Hematopoietic multipotent progenitor cell treated with erythropoietin and hydrocortisone succinate and interleukin-3 and kit ligand, for 17 days (in vitro differentiated cells): ENCODE measurements around the gene SEZ6L2.
"Not testable (repeated sequence)": the region's sequence is repeated elsewhere in the genome, so short reads cannot be mapped to it uniquely, and the experiment has no call there.

Experiments used
- DNase-seq: peaks from one replicate; pipeline ENCODE4 v3.0.0-alpha.2; 2015; ENCODE audit warnings: low spot score

The SEZ6L2 gene

GRCh38 chr16:29899516-29900101 lies at the start of gene SEZ6L2:
SEZ6L2 (minus strand) TSS chr16:29899550; CDS start chr16:29899019, 531 bp downstream.
- no peak for DNase-seq

GRCh38 chr16:29947897-29948296 lies 48.5 kb upstream of the SEZ6L2 start:
- DNase-seq = no peak

DNA sequence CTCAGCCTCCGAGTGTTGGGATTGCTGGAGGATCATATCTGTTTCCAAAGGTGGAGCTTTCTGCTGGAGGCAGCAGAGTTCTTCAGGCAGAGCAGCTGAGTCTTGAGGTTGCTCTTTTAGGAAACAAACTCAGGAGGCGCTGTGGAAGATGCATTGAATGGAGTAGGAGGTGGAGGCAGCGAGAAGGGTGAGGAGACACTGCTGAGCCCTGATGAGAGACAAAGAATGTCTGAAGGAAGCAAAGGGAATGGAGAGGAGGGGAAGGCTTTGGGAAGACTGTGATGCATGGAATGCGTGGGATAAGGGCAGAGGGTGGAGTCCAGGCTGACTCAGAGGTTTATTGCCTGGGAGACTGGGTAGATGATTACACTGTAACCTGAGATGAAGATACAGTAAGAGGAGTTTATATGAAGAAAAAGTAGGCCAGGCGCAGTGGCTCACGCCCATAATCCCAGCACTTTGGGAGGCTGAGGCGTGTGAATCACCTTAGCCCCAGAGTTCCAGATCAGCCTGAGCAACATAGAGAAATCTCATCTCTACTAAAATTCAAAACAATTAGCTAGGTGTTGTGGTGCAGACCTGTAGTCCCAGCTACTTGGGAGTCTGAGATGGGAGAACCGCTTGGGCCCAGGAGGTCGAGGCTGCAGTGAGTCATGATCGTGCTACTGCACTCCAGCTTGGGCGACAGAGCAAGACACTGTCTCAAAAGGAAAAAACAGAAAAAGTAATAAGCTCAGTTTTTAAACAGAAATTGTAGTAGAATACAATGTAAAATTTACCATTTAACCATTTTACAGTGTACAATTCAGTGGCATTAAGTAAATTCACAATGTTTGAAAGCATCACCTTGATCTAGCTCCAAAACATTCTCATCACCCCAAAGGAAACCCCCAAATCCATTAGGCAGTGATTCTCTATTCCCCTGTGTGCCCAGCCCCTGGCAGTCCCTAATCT lies 44.8 kb upstream of the SEZ6L2 start:
- DNase-seq = no peak

DNA sequence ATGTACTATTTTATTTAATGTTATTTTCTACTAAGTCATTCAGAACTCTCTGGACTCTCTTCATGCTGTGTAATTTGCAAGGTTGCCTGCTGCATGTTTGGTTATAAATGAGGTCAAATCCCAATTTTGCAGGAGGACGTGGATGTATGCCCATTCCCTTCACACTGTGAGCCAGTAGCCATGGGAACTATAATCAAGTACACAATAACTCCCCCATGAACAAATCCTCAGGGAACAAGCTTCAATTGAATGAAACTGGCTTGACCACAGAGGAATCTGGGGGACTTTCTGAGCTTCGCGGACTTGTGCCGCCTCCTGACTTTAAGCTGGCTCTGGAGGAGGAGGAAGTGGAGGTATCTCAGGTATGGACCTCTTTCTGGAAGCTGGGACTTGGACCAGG lies 41.3 kb upstream of the SEZ6L2 start:
- DNase-seq = no peak

DNA sequence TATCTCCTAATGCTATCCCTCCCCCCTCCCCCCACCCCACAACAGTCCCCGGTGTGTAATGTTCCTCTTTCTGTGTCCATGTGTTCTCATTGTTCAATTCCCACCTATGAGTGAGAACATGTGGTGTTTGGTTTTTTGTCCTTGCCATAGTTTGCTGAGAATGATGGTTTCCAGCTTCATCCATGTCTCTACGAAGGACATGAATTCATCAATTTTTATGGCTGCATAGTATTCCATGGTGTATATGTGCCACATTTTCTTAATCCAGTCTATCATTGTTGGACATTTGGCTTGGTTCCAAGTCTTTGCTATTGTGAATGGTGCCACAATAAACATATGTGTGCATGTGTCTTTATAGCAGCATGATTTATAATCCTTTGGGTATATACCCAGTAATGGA lies 32.4 kb upstream of the SEZ6L2 start:
- not testable (repeated sequence) for DNase-seq

- DNase-seq = no peak
Observed at GRCh38 chr16:29927070-29927905, 27.9 kb upstream of the SEZ6L2 start.

GRCh38 chr16:29926711-29927052 lies 27.3 kb upstream of the SEZ6L2 start:
- DNase-seq = no peak

DNA sequence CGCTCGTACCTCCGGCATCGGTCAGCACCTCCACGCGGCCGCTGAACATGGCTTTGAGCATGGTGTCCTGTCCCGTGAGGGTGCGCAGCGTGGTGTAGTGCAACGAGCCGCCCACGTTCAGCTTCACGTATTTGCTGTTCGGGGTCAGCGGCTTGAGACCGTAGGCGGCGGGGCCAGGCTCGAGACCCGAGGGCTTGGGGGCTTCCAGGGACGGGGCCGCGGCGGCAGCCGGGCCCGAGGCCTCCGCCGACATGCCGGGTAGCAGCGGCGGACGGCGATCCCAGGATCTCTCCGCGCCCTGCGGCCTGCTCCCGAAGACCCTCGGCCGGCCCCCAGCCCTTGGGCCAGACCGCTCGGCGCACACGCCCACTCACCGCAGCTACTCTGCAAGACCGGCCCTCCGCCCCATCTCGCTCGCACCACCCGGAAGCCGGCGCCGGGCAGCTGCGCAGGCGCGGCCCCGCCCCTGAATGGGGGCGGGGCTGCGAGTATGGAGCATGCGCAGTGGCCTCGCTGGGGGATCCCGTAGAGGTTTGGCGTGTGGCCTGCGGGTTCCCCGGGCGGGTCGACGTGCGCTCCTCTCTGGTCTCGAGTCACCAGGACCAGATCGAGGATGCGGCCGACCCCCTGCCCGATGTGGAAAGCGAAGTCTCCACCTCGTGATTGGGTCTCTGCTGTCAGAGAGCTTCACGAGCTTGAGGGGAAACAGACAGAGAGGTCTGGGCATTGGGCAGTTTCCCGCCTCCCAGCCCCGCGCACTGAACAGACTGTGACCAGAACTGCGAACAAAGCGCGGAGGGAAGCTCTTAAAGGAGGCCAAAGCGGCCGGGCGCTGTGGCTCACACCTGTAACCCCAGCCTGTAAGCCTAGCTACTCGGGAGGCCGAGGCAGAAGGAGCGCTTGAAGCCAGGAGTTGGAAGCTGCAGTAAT lies 26.7 kb upstream of the SEZ6L2 start, which contains the start of gene KCTD13:
TSS of gene KCTD13 (minus strand) at position 446 of the 930 bp plus-strand sequence. CDS start at position 253, 193 bp downstream.
- DNase-seq = peak; percentile 94

- no peak for DNase-seq
Observed at GRCh38 chr16:29925105-29925756, 25.9 kb upstream of the SEZ6L2 start.

- no peak for DNase-seq
Observed at GRCh38 chr16:29922986-29923501, 23.7 kb upstream of the SEZ6L2 start.

DNA sequence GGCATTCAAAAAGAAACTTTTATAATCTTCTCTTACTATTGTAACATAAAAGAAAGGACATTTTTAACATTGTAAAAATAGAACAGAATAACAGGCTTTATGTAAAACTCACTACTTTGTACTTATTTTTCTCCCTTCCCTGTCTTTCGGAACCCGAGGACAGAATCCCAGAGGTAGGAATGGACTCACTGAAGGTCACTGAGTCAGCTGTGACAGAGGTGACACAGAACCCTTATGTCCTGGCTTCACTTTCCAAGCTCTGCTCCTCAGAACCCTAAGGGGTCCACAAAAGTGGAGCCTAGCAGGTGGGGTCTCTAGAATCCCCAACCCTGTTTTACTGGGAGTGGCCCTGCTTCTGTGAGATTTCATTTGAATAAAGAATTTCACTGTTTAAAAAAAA lies 23.0 kb upstream of the SEZ6L2 start:
- DNase-seq = no peak

DNA sequence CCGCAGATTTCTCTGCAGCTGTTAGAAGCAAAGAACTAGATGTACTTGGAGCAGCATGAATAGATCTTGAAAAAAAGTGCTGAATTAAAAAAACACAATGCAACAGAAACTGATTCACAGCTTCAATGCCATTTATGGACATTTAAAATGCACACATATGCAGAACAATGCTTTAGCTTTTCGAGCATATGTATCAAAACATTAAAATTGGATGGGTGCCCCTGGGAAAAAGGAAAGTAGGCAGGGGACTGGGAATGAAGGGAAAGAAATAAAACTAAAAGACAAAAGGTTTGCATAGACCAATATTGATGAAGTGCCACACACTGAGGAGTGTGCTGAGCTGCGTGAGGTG lies 21.7 kb upstream of the SEZ6L2 start:
- DNase-seq = no peak

- DNase-seq = no peak
Observed at GRCh38 chr16:29920288-29921033, 21.1 kb upstream of the SEZ6L2 start.

DNA sequence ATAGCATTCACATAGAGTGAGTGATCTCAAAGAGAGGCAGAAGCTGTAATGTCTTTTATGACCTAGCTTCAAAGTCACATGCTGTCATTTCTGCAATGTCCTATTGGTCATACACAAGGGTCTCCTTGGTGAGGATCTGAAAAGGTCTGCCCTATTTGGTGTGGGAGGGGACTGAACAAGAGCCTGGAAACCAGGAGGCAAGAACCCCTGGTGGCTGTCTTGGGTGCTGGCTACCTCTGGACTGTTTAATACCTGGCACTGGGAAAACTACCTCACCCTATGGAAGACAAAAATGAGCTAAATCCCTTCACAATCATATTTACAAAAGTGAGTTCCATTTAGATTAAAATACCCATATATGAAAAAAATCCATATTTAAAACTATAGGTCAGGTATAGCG lies 17.6 kb upstream of the SEZ6L2 start:
- no peak for DNase-seq

DNA sequence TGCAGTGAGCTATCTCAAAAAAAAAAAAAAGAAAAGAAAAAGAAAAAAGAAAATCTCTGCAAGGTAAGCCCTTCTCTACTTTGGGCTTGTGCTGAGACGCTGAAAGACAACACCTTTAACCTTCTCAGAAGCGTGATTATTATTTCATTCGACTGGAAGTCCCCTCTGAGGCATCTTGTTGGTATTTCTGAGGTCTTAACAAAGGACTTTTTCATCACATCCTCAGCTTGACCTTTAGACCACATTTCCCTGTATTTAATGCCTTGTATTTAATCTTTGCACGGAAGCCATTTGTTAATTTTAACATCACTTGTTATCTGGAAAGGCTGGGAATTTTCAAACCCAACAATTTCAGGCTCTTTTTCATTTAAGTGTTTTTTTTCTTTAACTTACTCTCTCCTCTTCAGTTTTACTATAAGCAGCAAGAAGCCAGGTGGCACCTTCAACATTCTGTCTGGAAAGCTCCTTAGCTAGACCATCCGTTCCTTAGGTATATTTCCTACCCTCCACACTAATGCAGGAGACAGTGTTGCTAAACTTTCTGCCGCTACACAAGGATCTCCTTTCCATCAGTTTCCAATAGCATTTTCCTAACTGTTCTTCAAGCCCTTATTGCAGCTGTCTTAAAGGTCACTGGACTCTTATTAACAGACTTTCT lies 16.4 kb upstream of the SEZ6L2 start:
- DNase-seq = no peak

- no peak for DNase-seq
Observed at GRCh38 chr16:29913514-29913913, 14.2 kb upstream of the SEZ6L2 start.

DNA sequence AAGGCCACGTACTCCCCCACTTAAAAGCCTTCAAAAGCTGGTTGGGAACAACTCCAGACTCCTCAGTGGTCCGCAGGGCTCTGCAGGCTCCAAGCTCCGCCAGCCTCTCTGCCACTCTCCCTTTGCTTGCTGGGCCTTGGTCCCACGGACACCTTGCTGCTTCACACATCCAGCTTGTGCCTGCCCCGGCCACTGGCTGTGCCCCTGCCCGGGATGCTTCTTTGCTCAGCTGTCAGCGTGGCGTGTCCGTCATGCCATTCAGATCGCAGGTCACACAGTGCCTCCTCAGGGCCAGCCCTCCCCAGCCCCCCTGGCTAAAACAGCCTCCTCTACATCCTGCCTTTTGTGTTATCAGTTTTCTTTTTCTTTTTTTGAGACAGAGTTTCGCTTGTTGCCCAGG lies 12.7 kb upstream of the SEZ6L2 start:
- DNase-seq = no peak

- no peak for DNase-seq
Observed at GRCh38 chr16:29911676-29912010, 12.3 kb upstream of the SEZ6L2 start.

GRCh38 chr16:29910819-29911675 lies 11.7 kb upstream of the SEZ6L2 start:
- no peak for DNase-seq
